HG03575 (cell line): ENCODE results near the gene OR4K1.
"Not testable (repeated sequence)": the region's sequence is repeated elsewhere in the genome, so short reads cannot be mapped to it uniquely, and the experiment has no call there.

ENCODE experiments used
- ATAC-seq: cut with Tn5 transposase; IDR thresholded peaks from one replicate; pipeline ENCODE4 v1.9.1; 2021; ENCODE audit not compliant: unreplicated experiment, insufficient number of reproducible peaks, low FRiP score; ENCODE audit errors: extremely low read depth

The OR4K1 gene

GRCh38 chr14:19930617-19931016 lies at the start of gene OR4K1:
TSS of gene OR4K1 (plus strand) at chr14:19930917. CDS start at chr14:19935667, 4,750 bp downstream.
- ATAC-seq, result no peak

DNA sequence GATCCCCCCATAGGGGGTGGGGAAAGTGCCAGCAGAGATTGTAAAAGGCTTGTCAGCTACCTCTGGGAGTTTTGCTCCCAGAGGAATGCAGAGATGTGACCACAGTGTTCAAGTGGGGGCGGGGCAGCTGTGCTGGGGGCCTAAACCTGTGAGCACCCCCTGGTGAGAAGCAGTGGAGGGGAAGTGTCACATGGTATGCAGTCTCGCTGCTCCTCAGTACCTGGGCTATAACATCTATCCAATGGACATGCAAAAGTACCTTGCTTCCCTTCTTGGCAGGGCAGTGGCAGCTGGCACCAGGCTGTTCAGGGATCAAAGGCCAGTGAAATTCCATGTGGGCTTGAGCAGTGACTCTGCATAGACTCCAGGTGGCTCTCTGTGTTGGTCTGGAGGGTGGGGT lies 35.4 kb upstream of the OR4K1 start:
- no peak for ATAC-seq

GRCh38 chr14:19900999-19901398 lies 29.7 kb upstream of the OR4K1 start:
- no peak for ATAC-seq

GRCh38 chr14:19902409-19902808 lies 28.3 kb upstream of the OR4K1 start:
- no peak for ATAC-seq

- no peak for ATAC-seq
Observed at GRCh38 chr14:19906665-19907064, 24.1 kb upstream of the OR4K1 start.

DNA sequence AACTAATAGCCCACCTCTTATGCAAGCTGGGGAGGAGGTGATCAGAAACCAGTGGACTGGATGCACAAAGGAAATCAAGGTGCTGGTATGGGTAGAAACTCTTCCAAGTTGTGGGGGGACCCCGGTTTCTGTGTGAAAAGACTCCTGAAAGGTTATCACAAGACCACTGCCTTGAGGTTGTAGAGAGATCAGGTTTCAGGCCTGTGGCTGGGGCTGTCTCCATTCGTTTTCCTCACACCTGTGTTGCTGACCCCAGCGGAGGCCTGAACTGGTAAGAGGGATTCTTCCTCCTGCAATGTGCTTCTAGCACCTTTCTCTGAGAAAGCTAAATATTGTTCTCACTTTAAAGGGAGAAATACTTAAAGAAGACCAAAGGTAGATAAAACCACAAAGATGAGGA lies 19.6 kb upstream of the OR4K1 start:
- ATAC-seq, result no peak

GRCh38 chr14:19917243-19917642 lies 13.5 kb upstream of the OR4K1 start:
- ATAC-seq, result no peak

DNA sequence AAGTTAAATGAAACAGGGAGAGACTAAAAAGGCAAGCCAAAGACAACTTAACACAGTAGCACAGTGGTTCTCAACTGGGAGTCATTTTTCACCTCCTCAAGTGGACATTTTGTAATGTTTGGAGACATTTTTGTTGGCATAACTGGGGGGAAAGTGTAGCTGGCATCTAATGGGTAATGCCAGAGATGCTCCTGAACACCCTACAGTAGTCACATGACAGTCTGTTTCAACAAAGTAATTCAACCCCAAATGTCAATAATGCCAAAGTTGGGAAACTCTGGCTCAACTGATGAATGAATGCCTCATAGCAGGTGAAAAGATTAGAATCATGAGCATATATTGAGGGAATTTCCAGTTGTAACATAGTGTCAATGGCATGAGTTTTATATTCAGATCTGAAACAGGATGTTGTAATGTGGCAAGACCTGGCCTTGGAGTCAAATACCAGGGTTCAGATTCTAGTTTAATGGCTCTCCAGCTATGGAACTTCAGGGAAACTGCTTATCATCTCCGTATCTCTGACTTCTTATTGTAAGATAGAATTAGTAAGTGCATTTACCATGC lies 12.7 kb upstream of the OR4K1 start:
- no peak for ATAC-seq

- ATAC-seq, result no peak
Observed at GRCh38 chr14:19918553-19919264, 12.0 kb upstream of the OR4K1 start.

DNA sequence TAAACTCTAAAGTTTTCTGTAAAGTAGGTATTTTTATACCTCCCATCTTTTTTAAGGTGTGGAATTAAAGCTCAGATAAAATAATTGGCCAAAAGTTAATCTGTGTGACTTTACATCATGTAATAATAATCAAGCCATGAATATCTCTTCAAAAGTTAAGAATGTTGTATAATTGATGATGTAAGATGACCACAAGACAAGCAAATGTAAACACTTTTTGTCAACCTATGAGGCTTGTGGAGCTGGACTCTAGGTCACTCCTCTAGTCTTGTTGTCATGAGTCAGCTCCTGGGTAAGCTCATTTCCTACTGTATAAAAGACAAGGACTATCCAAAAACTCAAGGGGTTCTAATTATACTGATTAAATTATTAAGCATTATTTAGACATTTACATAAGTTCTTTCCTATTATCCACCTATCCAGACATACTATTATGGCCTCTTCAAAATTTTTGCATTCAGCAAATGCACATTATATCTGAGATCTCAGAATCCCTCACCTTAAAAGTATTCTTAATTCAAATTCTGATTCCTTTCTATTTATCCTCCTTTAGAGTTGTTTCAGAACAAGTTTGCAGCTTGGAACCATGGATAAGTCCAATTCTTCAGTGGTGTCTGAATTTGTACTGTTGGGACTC lies 10.6 kb upstream of the OR4K1 start, which contains the start of gene OR4K5:
Gene OR4K5 (plus strand): TSS at position 587 of the 637 bp plus-strand sequence. CDS start 0 bp downstream, at position 587.
- ATAC-seq, result no peak

GRCh38 chr14:19941668-19942067 lies 11.0 kb downstream of the OR4K1 start:
- ATAC-seq, result no peak

DNA sequence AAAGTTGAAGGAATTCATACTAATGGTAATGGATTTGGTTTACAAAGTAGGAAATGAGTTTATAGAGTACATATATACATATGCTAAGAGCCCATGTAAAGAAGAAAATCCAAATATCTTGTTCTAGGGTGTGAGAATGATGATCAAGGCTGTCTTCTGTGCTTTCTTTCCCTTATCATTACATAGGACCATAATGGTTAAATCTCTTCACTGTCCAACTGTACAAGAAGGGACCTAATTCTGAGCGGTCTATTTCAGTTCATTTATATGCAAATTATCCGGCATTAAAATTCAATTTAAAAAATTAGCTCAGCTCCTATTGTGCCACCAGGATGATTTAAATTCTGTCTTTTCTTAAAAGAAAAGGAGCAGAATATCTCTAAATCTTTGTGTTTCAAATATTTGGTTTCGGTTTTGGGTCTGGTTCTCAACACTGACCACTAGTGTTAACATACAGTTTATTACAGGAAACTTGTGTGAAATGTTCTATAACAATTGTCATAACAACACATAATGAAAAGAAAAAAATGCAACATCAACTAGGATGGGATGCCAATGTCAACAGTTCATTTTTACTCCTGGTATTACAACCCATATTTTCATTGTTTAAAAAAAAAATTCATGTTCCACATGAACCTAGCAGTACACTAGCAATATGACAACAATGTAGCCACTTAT lies 16.8 kb downstream of the OR4K1 start:
- no peak for ATAC-seq

DNA sequence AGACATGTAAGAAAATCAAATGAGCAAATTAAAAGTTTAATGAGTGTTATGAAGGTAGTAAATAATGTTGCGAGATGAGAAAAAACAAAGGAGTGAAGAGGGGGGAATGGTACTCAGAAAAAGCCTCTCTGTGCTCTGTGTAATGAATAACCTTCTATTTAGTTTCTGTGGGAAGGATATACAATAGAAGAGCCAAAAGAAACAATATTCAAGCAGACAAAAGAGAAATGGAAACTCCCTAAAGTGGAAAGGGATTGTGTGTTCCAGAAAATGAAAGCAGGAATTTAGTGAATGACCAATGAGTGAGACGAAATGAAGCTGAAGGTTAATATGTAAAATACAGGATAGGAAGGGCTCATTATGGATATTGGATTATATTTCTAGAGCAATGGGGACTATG lies 18.5 kb downstream of the OR4K1 start:
- no peak for ATAC-seq

DNA sequence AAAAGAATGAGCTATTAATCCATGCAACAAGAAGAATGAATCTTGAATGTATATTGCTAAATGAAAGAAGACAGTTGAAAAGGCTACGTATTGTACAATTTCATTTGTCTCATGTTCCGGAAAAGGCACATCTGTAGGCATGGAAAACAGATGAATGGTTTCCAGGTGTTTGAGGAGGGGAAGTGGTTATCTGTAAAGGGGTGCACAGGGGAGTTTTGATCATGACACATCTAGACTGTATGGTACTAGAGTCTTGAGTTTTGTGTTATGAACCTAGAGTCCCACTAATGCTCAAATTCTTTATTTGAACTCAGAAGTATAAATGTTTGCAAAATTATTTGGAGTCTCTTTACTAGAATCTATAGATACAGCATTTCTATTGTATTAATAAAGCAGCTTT lies 39.0 kb downstream of the OR4K1 start:
- not testable (repeated sequence) for ATAC-seq

DNA sequence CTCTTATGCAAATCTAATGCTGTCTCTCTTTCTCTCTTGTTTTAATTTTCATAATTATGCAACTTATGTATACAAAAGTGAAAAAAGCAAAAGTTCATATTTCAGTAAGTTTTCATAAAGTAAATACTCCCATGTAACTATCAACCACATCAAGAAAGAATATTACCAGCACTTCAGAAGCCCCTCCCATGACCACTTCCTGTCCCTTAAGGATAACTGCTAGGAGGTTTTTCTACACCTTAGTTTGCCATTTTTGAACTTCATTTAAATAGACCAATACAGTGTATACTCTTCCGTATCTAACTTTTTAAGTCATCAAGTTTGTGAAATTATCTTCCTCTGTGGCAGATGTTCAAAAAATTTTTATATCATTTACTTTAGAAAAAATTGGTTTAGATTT lies 44.1 kb downstream of the OR4K1 start:
- no peak for ATAC-seq

DNA sequence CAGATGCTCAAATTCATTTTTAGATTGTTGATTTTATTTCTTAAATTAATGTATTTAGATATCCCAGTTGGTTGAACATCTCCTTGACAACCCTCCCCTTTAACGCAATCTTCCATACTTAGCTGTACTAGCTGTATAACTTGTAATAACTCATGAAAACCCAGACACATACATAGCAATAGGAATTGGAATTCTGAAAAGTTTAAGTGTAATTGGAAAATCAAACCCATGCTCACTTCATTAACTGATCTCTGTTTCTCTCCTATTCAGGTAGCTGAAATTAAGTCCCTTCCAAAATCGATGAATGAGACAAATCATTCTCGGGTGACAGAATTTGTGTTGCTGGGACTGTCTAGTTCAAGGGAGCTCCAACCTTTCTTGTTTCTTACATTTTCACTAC lies 44.6 kb downstream of the OR4K1 start, which contains the start of gene OR4K15:
Gene OR4K15 (plus strand): TSS at position 301 of the 400 bp plus-strand sequence. CDS start 0 bp downstream, at position 301.
- no peak for ATAC-seq
